ENCODE measurements around the gene NCKAP5. TPM values are rescaled to one million over a fixed set of nuclear protein-coding genes. Genes with fewer than 3 reads are reported as not detected.

NCKAP5 gene
- total and polyA plus RNA-seq, 9 of the 15 experiments (the other 6 are each of a cell fraction or from before 2014, with no cell fraction given): not detected

DNA sequence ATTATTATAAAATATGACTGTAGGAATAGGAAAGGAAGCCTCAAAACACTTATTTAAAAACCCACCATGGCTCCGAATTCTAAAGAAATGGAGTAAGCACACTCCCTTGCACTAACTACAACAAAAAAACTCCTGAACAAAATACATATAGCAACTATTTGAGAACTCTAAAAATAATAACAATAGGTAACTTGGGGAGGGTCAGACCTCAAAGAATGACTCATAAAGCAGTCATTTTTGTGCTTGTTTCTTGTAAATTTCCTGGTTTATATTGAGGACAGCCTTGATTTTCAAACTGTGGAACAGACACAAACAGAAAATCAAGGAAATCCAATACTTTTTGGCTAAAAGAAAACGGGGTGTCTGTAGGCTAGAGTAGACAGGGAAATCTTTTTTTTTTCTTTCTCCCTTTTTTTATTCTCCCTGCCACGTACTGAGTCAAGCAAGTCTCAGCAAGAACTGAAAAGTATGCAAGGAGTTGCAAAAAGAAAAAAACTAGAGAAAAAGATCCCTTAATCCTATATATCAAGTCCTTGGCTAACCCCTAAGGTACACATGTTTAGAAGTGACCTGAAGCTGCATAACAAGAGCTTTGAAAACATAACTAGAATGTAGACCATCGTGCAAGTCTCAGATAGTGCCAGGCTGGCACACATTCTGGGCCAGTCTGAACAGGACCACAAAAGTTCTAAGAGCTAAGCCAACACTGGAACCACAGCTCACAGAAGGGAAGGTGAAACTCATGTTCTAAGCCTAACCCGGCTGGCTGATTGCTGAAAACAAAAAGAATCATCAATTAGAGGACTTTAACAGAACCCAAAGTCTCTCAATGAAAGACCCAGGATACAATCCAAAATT lies 495.2 kb downstream of the NCKAP5 start:
- Histone ChIP-seq H4K20me1 (replicated peaks; ENCODE audit: control insufficient read depth, insufficient read depth, low read length) (no peaks in the 10 kb centered on the region), H3K4me2 (ENCODE audit: insufficient read depth, low read length) (no peak overlapping the region), H3K9ac (ENCODE audit: insufficient read depth in 1 of 2, low read depth in 2 of 2, low read length in 2 of 2) (no peak overlapping the region), H3K27me3 (ENCODE audit: control insufficient read depth in 2 of 2, insufficient read depth in 2 of 2, low read length in 2 of 2) (no peaks in the 10 kb centered on the region), H3K36me3 (ENCODE audit: control insufficient read depth, insufficient read depth, low read length) (no peaks in the 10 kb centered on the region), H3K9me1 (ENCODE audit: control insufficient read depth, insufficient read depth, low read length) (no peaks in the 10 kb centered on the region), H2AFZ (ENCODE audit: low read depth, low read length) (no peak overlapping the region), H3K9me3 (replicated peaks; ENCODE audit: control insufficient read depth, insufficient read depth, low read depth, low read length) (no peaks in the 10 kb centered on the region), H3K4me1 (replicated peaks in 1 of 2; ENCODE audit: control insufficient read depth in 2 of 2, insufficient read depth in 2 of 2, low read length in 2 of 2) (no peaks in the 10 kb centered on the region), H3K79me2 (ENCODE audit: control insufficient read depth, insufficient read depth, low read length) (no peaks in the 10 kb centered on the region), H3K27ac (ENCODE audit: extremely low read depth, low read depth, low read length) (no peak overlapping the region), H3K4me3 (no peak overlapping the region)
- no TSS peak for BruUV-seq (replicated peaks)
- intact Hi-C loops (cut with micrococcal nuclease): no loop called here
- 2% methylated on average over 5 of the region's 5 CpGs for WGBS (ENCODE audit: insufficient coverage, low coverage, missing lambda C conversion rate)
- CTCF ChIA-PET (ENCODE audit: low intra/inter-chr PET ratio): no interaction called here
- no peak for ATAC-seq
- POLR2A ChIA-PET: no interaction called here
- DNase-seq (ENCODE audit: extremely low read depth in 1 of 4, low spot score in 3 of 4): no peak
- in situ Hi-C loops (cut with MboI): no loop called here
- no peak for FAIRE-seq
- TF ChIP-seq SNIP1 (IDR thresholded peaks at IDR 0.05; ENCODE audit: low read depth): no peak
- TF ChIP-seq HLTF (IDR thresholded peaks at IDR 0.05): no peak

DNA sequence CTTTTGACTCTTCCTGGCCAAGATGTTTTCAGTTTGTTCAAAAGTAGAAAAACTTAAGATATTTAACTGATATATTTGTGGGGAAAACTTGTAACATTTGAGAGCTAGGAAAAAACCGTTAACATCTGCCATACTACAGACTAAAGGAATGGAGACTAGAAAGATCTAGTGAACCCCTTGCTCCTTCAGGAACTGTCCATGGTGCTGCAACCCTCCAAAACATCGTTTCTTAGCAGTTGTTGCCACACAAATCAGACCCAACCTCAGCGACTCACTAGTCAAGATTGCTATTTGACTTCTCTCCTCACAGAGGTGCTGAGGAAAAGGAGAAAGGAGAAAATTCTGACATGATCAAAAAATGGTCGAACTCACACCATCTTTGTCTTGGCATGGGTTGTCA lies 504.5 kb downstream of the NCKAP5 start:
- BruUV-seq (replicated peaks): no TSS peak
- FAIRE-seq (no peak), DNase-seq (ENCODE audit: extremely low read depth in 1 of 4, low spot score in 3 of 4) (peak in 1 of 4 experiments; percentile 3), ATAC-seq (no peak)
- H3K9me3 ChIP-seq (replicated peaks; ENCODE audit: control insufficient read depth, insufficient read depth, low read depth, low read length): no peaks in the 10 kb centered on the region
- no peaks in the 10 kb centered on the region for H3K79me2 ChIP-seq (ENCODE audit: control insufficient read depth, insufficient read depth, low read length)
- H3K4me2 ChIP-seq (ENCODE audit: insufficient read depth, low read length): no peak overlapping the region
- POLR2A ChIA-PET: no interaction called here
- H3K27ac ChIP-seq (ENCODE audit: extremely low read depth, low read depth, low read length): no peak overlapping the region
- no peaks in the 10 kb centered on the region for H4K20me1 ChIP-seq (replicated peaks; ENCODE audit: control insufficient read depth, insufficient read depth, low read length)
- no peak overlapping the region for H3K4me3 ChIP-seq
- H3K36me3 ChIP-seq (ENCODE audit: control insufficient read depth, insufficient read depth, low read length): no peaks in the 10 kb centered on the region
- H3K9me1 ChIP-seq (ENCODE audit: control insufficient read depth, insufficient read depth, low read length): no peaks in the 10 kb centered on the region
- no peaks in the 10 kb centered on the region for H3K27me3 ChIP-seq (ENCODE audit: control insufficient read depth in 2 of 2, insufficient read depth in 2 of 2, low read length in 2 of 2)
- 0% methylated on average over 4 of the region's 4 CpGs for WGBS (ENCODE audit: insufficient coverage, low coverage, missing lambda C conversion rate)
- in situ Hi-C loops (cut with MboI) (no loop called here), intact Hi-C loops (cut with micrococcal nuclease) (no loop called here)
- H2AFZ ChIP-seq (ENCODE audit: low read depth, low read length): no peak overlapping the region
- no peaks in the 10 kb centered on the region for H3K4me1 ChIP-seq (replicated peaks in 1 of 2; ENCODE audit: control insufficient read depth in 2 of 2, insufficient read depth in 2 of 2, low read length in 2 of 2)
- H3K9ac ChIP-seq (ENCODE audit: insufficient read depth in 1 of 2, low read depth in 2 of 2, low read length in 2 of 2): no peak overlapping the region
- CTCF ChIA-PET (ENCODE audit: low intra/inter-chr PET ratio): no interaction called here
- TF ChIP-seq, protein P1, sequence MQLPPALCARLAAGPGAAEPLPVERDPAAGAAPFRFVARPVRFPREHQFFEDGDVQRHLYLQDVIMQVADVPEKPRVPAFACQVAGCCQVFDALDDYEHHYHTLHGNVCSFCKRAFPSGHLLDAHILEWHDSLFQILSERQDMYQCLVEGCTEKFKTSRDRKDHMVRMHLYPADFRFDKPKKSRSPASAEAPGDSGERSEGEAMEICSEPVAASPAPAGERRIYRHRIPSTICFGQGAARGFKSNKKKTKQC (CRISPR knock-in tag; IDR thresholded peaks at IDR 0.05): no peak
- TF ChIP-seq, protein P2, sequence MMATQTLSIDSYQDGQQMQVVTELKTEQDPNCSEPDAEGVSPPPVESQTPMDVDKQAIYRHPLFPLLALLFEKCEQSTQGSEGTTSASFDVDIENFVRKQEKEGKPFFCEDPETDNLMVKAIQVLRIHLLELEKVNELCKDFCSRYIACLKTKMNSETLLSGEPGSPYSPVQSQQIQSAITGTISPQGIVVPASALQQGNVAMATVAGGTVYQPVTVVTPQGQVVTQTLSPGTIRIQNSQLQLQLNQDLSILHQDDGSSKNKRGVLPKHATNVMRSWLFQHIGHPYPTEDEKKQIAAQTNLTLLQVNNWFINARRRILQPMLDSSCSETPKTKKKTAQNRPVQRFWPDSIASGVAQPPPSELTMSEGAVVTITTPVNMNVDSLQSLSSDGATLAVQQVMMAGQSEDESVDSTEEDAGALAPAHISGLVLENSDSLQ (IDR thresholded peaks at IDR 0.05): no peak
- TF ChIP-seq SIN3A (IDR thresholded peaks at IDR 0.05; ENCODE audit: borderline replicate concordance in 2 of 2, control insufficient read depth in 1 of 2, low read depth in 2 of 2, low read length in 2 of 2) (no peak), NR3C1 (CRISPR knock-in tag; IDR thresholded peaks at IDR 0.05) (no peak), ZNF717 (CRISPR knock-in tag; IDR thresholded peaks at IDR 0.05) (no peak)
- TF ChIP-seq, protein P3, sequence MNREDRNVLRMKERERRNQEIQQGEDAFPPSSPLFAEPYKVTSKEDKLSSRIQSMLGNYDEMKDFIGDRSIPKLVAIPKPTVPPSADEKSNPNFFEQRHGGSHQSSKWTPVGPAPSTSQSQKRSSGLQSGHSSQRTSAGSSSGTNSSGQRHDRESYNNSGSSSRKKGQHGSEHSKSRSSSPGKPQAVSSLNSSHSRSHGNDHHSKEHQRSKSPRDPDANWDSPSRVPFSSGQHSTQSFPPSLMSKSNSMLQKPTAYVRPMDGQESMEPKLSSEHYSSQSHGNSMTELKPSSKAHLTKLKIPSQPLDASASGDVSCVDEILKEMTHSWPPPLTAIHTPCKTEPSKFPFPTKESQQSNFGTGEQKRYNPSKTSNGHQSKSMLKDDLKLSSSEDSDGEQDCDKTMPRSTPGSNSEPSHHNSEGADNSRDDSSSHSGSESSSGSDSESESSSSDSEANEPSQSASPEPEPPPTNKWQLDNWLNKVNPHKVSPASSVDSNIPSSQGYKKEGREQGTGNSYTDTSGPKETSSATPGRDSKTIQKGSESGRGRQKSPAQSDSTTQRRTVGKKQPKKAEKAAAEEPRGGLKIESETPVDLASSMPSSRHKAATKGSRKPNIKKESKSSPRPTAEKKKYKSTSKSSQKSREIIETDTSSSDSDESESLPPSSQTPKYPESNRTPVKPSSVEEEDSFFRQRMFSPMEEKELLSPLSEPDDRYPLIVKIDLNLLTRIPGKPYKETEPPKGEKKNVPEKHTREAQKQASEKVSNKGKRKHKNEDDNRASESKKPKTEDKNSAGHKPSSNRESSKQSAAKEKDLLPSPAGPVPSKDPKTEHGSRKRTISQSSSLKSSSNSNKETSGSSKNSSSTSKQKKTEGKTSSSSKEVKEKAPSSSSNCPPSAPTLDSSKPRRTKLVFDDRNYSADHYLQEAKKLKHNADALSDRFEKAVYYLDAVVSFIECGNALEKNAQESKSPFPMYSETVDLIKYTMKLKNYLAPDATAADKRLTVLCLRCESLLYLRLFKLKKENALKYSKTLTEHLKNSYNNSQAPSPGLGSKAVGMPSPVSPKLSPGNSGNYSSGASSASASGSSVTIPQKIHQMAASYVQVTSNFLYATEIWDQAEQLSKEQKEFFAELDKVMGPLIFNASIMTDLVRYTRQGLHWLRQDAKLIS (CRISPR knock-in tag; IDR thresholded peaks at IDR 0.05): no peak

All from K562 (cell line).